ENCODE measurements around the gene CENPP.

DNA sequence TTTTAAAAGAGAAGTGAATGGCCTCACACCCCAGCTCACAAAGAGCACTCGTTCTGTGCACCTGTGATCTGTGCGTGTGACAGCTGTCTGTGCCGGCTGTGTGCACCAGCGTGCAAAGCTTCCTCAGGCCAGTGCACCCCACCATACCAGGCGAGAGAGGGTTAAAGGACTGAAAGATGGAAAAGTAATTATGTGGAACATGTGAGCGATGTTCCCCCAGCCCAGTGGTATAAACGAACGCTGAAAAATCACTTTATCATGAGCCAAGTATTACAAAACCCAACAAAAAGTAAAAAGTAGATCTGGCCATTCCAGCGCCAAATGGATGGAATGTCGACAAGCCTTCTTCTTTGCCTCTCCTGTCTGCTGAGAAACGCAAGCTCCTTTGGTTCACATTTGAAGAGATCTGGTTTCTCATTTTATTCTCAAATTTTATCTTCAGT is 290.5 kb downstream of the CENPP start:
- TF ChIP-seq, protein P1, sequence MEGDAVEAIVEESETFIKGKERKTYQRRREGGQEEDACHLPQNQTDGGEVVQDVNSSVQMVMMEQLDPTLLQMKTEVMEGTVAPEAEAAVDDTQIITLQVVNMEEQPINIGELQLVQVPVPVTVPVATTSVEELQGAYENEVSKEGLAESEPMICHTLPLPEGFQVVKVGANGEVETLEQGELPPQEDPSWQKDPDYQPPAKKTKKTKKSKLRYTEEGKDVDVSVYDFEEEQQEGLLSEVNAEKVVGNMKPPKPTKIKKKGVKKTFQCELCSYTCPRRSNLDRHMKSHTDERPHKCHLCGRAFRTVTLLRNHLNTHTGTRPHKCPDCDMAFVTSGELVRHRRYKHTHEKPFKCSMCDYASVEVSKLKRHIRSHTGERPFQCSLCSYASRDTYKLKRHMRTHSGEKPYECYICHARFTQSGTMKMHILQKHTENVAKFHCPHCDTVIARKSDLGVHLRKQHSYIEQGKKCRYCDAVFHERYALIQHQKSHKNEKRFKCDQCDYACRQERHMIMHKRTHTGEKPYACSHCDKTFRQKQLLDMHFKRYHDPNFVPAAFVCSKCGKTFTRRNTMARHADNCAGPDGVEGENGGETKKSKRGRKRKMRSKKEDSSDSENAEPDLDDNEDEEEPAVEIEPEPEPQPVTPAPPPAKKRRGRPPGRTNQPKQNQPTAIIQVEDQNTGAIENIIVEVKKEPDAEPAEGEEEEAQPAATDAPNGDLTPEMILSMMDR (conservative IDR thresholded peaks at IDR 0.05; ENCODE audit: low read depth, low read length), result no peak
- TF ChIP-seq EZH2 (IDR thresholded peaks at IDR 0.05; ENCODE audit: low read length, unreplicated experiment), result no peak

All from PC-3 (cell line).